ENCODE data around the gene OR9Q1.
"Not testable (repeated sequence)": the region's sequence is repeated elsewhere in the genome, so short reads cannot be mapped to it uniquely, and the experiment has no call there.

OR9Q1 gene

GRCh38 chr11:57999523-57999922, 24.2 kb upstream of the OR9Q1 start:
- not testable (repeated sequence) for H3K36me3 ChIP-seq (ENCODE audit: control insufficient read depth in 2 of 2, insufficient read depth in 2 of 2, low read length in 2 of 2); H3K4me1 ChIP-seq (ENCODE audit: control insufficient read depth, insufficient read depth, low read length); H3K27me3 ChIP-seq (ENCODE audit: control insufficient read depth in 1 of 2, insufficient read depth in 2 of 2, low read length in 2 of 2); H3K9ac ChIP-seq (ENCODE audit: low read length in 2 of 2); H3K4me3 ChIP-seq (ENCODE audit: low read length in 2 of 2); H3K27ac ChIP-seq (ENCODE audit: low read length); H3K9me3 ChIP-seq (ENCODE audit: control insufficient read depth in 2 of 2, low read length in 2 of 2)

- not testable (repeated sequence) for H3K27me3 ChIP-seq (ENCODE audit: control insufficient read depth in 1 of 2, insufficient read depth in 2 of 2, low read length in 2 of 2); H3K4me1 ChIP-seq (ENCODE audit: control insufficient read depth, insufficient read depth, low read length); H3K9ac ChIP-seq (ENCODE audit: low read length in 2 of 2); H3K36me3 ChIP-seq (ENCODE audit: control insufficient read depth in 2 of 2, insufficient read depth in 2 of 2, low read length in 2 of 2); H3K9me3 ChIP-seq (ENCODE audit: control insufficient read depth in 2 of 2, low read length in 2 of 2); H3K4me3 ChIP-seq (ENCODE audit: low read length in 2 of 2); H3K27ac ChIP-seq (ENCODE audit: low read length)
Measured at GRCh38 chr11:58000021-58000420, 23.7 kb upstream of the OR9Q1 start.

- H3K4me3 ChIP-seq (ENCODE audit: low read length in 2 of 2) = no peak overlapping the region
- no peaks in the 10 kb centered on the region for H3K36me3 ChIP-seq (ENCODE audit: control insufficient read depth in 2 of 2, insufficient read depth in 2 of 2, low read length in 2 of 2)
- no peak overlapping the region for H3K27ac ChIP-seq (ENCODE audit: low read length)
- no peak overlapping the region for H3K9ac ChIP-seq (ENCODE audit: low read length in 2 of 2)
- H3K27me3 ChIP-seq (ENCODE audit: control insufficient read depth in 1 of 2, insufficient read depth in 2 of 2, low read length in 2 of 2) = no peaks in the 10 kb centered on the region
- H3K4me1 ChIP-seq (ENCODE audit: control insufficient read depth, insufficient read depth, low read length) = no peaks in the 10 kb centered on the region
- peaks cover 0 to 3% of the 10 kb centered on the region in 2 donors for H3K9me3 ChIP-seq (ENCODE audit: control insufficient read depth in 2 of 2, low read length in 2 of 2)
Measured at GRCh38 chr11:58000699-58001098, 23.0 kb upstream of the OR9Q1 start.

- no peak overlapping the region for H3K27ac ChIP-seq (ENCODE audit: low read length)
- H3K4me1 ChIP-seq (ENCODE audit: control insufficient read depth, insufficient read depth, low read length) = no peaks in the 10 kb centered on the region
- H3K36me3 ChIP-seq (ENCODE audit: control insufficient read depth in 2 of 2, insufficient read depth in 2 of 2, low read length in 2 of 2) = no peaks in the 10 kb centered on the region
- no peak overlapping the region for H3K4me3 ChIP-seq (ENCODE audit: low read length in 2 of 2)
- H3K27me3 ChIP-seq (ENCODE audit: control insufficient read depth in 1 of 2, insufficient read depth in 2 of 2, low read length in 2 of 2) = no peaks in the 10 kb centered on the region
- no peak overlapping the region for H3K9ac ChIP-seq (ENCODE audit: low read length in 2 of 2)
- H3K9me3 ChIP-seq (ENCODE audit: control insufficient read depth in 2 of 2, low read length in 2 of 2) = peaks cover 0 to 3% of the 10 kb centered on the region in 2 donors
Measured at GRCh38 chr11:58003036-58003435, 20.6 kb upstream of the OR9Q1 start.

GRCh38 chr11:58003591-58003990, 20.1 kb upstream of the OR9Q1 start:
- H3K27ac ChIP-seq (ENCODE audit: low read length) = no peak overlapping the region
- peaks cover 0 to 3% of the 10 kb centered on the region in 2 donors for H3K9me3 ChIP-seq (ENCODE audit: control insufficient read depth in 2 of 2, low read length in 2 of 2)
- H3K4me1 ChIP-seq (ENCODE audit: control insufficient read depth, insufficient read depth, low read length) = no peaks in the 10 kb centered on the region
- H3K4me3 ChIP-seq (ENCODE audit: low read length in 2 of 2) = no peak overlapping the region
- no peaks in the 10 kb centered on the region for H3K36me3 ChIP-seq (ENCODE audit: control insufficient read depth in 2 of 2, insufficient read depth in 2 of 2, low read length in 2 of 2)
- no peaks in the 10 kb centered on the region for H3K27me3 ChIP-seq (ENCODE audit: control insufficient read depth in 1 of 2, insufficient read depth in 2 of 2, low read length in 2 of 2)
- H3K9ac ChIP-seq (ENCODE audit: low read length in 2 of 2) = no peak overlapping the region

- no peak overlapping the region for H3K27ac ChIP-seq (ENCODE audit: low read length)
Measured at GRCh38 chr11:58004664-58005063, 19.0 kb upstream of the OR9Q1 start.

GRCh38 chr11:58006940-58007339, 16.7 kb upstream of the OR9Q1 start:
- Histone ChIP-seq H3K27ac (ENCODE audit: low read length) (no peak overlapping the region), H3K27me3 (ENCODE audit: control insufficient read depth in 1 of 2, insufficient read depth in 2 of 2, low read length in 2 of 2) (no peaks in the 10 kb centered on the region), H3K36me3 (ENCODE audit: control insufficient read depth in 2 of 2, insufficient read depth in 2 of 2, low read length in 2 of 2) (no peaks in the 10 kb centered on the region), H3K9ac (ENCODE audit: low read length in 2 of 2) (no peak overlapping the region), H3K4me1 (ENCODE audit: control insufficient read depth, insufficient read depth, low read length) (no peaks in the 10 kb centered on the region), H3K9me3 (ENCODE audit: control insufficient read depth in 2 of 2, low read length in 2 of 2) (no peaks in the 10 kb centered on the region), H3K4me3 (ENCODE audit: low read length in 2 of 2) (no peak overlapping the region)

More at GRCh38 chr11:58004664-58005063, 19.0 kb upstream of the OR9Q1 start:
- Histone ChIP-seq H3K4me3 (ENCODE audit: low read length in 2 of 2) (no peak overlapping the region), H3K36me3 (ENCODE audit: control insufficient read depth in 2 of 2, insufficient read depth in 2 of 2, low read length in 2 of 2) (no peaks in the 10 kb centered on the region), H3K27me3 (ENCODE audit: control insufficient read depth in 1 of 2, insufficient read depth in 2 of 2, low read length in 2 of 2) (no peaks in the 10 kb centered on the region), H3K9ac (ENCODE audit: low read length in 2 of 2) (no peak overlapping the region), H3K9me3 (ENCODE audit: control insufficient read depth in 2 of 2, low read length in 2 of 2) (peaks cover 0 to 3% of the 10 kb centered on the region in 2 donors), H3K4me1 (ENCODE audit: control insufficient read depth, insufficient read depth, low read length) (no peaks in the 10 kb centered on the region)

GRCh38 chr11:58011771-58012170, 11.9 kb upstream of the OR9Q1 start:
- no peaks in the 10 kb centered on the region for H3K36me3 ChIP-seq (ENCODE audit: control insufficient read depth in 2 of 2, insufficient read depth in 2 of 2, low read length in 2 of 2)
- H3K27ac ChIP-seq (ENCODE audit: low read length) = no peak overlapping the region
- H3K4me1 ChIP-seq (ENCODE audit: control insufficient read depth, insufficient read depth, low read length) = no peaks in the 10 kb centered on the region
- H3K4me3 ChIP-seq (ENCODE audit: low read length in 2 of 2) = no peak overlapping the region
- no peaks in the 10 kb centered on the region for H3K27me3 ChIP-seq (ENCODE audit: control insufficient read depth in 1 of 2, insufficient read depth in 2 of 2, low read length in 2 of 2)
- H3K9me3 ChIP-seq (ENCODE audit: control insufficient read depth in 2 of 2, low read length in 2 of 2) = no peaks in the 10 kb centered on the region
- no peak overlapping the region for H3K9ac ChIP-seq (ENCODE audit: low read length in 2 of 2)

GRCh38 chr11:58024601-58025091, 965 bp downstream of the OR9Q1 start:
- no peaks in the 10 kb centered on the region for H3K9me3 ChIP-seq (ENCODE audit: control insufficient read depth in 2 of 2, low read length in 2 of 2)
- no peak overlapping the region for H3K27ac ChIP-seq (ENCODE audit: low read length)
- no peak overlapping the region for H3K9ac ChIP-seq (ENCODE audit: low read length in 2 of 2)
- no peaks in the 10 kb centered on the region for H3K27me3 ChIP-seq (ENCODE audit: control insufficient read depth in 1 of 2, insufficient read depth in 2 of 2, low read length in 2 of 2)
- peaks cover 3% of the 10 kb centered on the region for H3K4me1 ChIP-seq (ENCODE audit: control insufficient read depth, insufficient read depth, low read length)
- H3K4me3 ChIP-seq (ENCODE audit: low read length in 2 of 2) = no peak overlapping the region
- H3K36me3 ChIP-seq (ENCODE audit: control insufficient read depth in 2 of 2, insufficient read depth in 2 of 2, low read length in 2 of 2) = no peaks in the 10 kb centered on the region

GRCh38 chr11:58027341-58027740, 3.7 kb downstream of the OR9Q1 start:
- Histone ChIP-seq H3K9me3 (ENCODE audit: control insufficient read depth in 2 of 2, low read length in 2 of 2) (no peaks in the 10 kb centered on the region), H3K4me1 (ENCODE audit: control insufficient read depth, insufficient read depth, low read length) (peaks cover 3% of the 10 kb centered on the region), H3K9ac (ENCODE audit: low read length in 2 of 2) (no peak overlapping the region), H3K27ac (ENCODE audit: low read length) (no peak overlapping the region), H3K36me3 (ENCODE audit: control insufficient read depth in 2 of 2, insufficient read depth in 2 of 2, low read length in 2 of 2) (no peaks in the 10 kb centered on the region), H3K4me3 (ENCODE audit: low read length in 2 of 2) (no peak overlapping the region), H3K27me3 (ENCODE audit: control insufficient read depth in 1 of 2, insufficient read depth in 2 of 2, low read length in 2 of 2) (no peaks in the 10 kb centered on the region)

- H3K9ac ChIP-seq (ENCODE audit: low read length in 2 of 2) = no peak overlapping the region
- no peaks in the 10 kb centered on the region for H3K36me3 ChIP-seq (ENCODE audit: control insufficient read depth in 2 of 2, insufficient read depth in 2 of 2, low read length in 2 of 2)
- no peak overlapping the region for H3K27ac ChIP-seq (ENCODE audit: low read length)
- peaks cover 3% of the 10 kb centered on the region for H3K4me1 ChIP-seq (ENCODE audit: control insufficient read depth, insufficient read depth, low read length)
- H3K4me3 ChIP-seq (ENCODE audit: low read length in 2 of 2) = no peak overlapping the region
- no peaks in the 10 kb centered on the region for H3K27me3 ChIP-seq (ENCODE audit: control insufficient read depth in 1 of 2, insufficient read depth in 2 of 2, low read length in 2 of 2)
- H3K9me3 ChIP-seq (ENCODE audit: control insufficient read depth in 2 of 2, low read length in 2 of 2) = no peaks in the 10 kb centered on the region
Measured at GRCh38 chr11:58028687-58029411, 5.2 kb downstream of the OR9Q1 start.
